IPS-11a (cell line): ENCODE data around the gene NKAPL.
"Not testable (repeated sequence)": the region's sequence is repeated elsewhere in the genome, so short reads cannot be mapped to it uniquely, and the experiment has no call there.

ENCODE experiments used
- H3K4me3 ChIP-seq: one replicate; pipeline ENCODE4 v1.5.1; 2013; ENCODE audit warnings: low read depth, low read length, control low read depth

NKAPL gene

GRCh38 chr6:28295326-28295725 lies 36.2 kb downstream of the NKAPL start:
- no peak overlapping the region for H3K4me3 ChIP-seq

GRCh38 chr6:28296520-28297060 lies 37.5 kb downstream of the NKAPL start:
- no peak overlapping the region for H3K4me3 ChIP-seq

GRCh38 chr6:28303570-28303969 lies 44.5 kb downstream of the NKAPL start:
- H3K4me3 ChIP-seq, result no peak overlapping the region

- not testable (repeated sequence) for H3K4me3 ChIP-seq
Observed at GRCh38 chr6:28306363-28306762, 47.3 kb downstream of the NKAPL start.
